IMR-90 (cell line): ENCODE results near the gene PXN. TPM values are rescaled to one million over a fixed set of nuclear protein-coding genes. Genes with fewer than 3 reads are reported as not detected.

ENCODE experiments used
- ATAC-seq: fragments of 200-7000 bp; cut with Tn5 transposase; 2 replicates; pipeline ENCODE4 v1.9.1; 2020; ENCODE audit warnings: low read depth, mild to moderate bottlenecking, moderate library complexity
- BruUV-seq: library from RNA; stranded (reverse); fragments of 400-500 nt; replicated peaks from 2 replicates; lab custom pipeline; 2021; lab: Mats Ljungman, UMichigan
- CTCF ChIA-PET: fragments of 300-600 bp; formaldehyde crosslinking; extraction: SDS; loops from one replicate; lab custom pipeline; 2021; ENCODE audit warnings: antibody characterized with exemption; lab: Yijun Ruan, JAX
- POLR2A ChIA-PET: fragments of 300-600 bp; sonication (Branson Sonifier 250); formaldehyde crosslinking; loops from one replicate; lab custom pipeline; 2022; ENCODE audit warnings: antibody characterized with exemption; ENCODE audit not compliant: unreplicated experiment; lab: Charles Lee
- DNase-seq: peaks from one replicate; pipeline ENCODE4 v3.0.0; 2013
- H2AFZ ChIP-seq: replicated peaks from 2 replicates; pipeline ENCODE3; 2013; ENCODE audit warnings: low read length, mild to moderate bottlenecking; ENCODE audit not compliant: poor library complexity
- H2AK5ac ChIP-seq: 2 replicates; pipeline ENCODE4 v1.6.1; 2013; ENCODE audit warnings: low read depth, low read length, inconsistent platforms
- H2AK9ac ChIP-seq: replicated peaks from 2 replicates; pipeline ENCODE3; 2013; ENCODE audit warnings: mild to moderate bottlenecking, low read depth, low read length, moderate library complexity; ENCODE audit not compliant: poor library complexity
- H2BK120ac ChIP-seq: 2 replicates; pipeline ENCODE4 v1.6.1; 2013; ENCODE audit warnings: low read depth, low read length, inconsistent platforms
- H2BK15ac ChIP-seq: 3 replicates; pipeline ENCODE4 v1.6.1; 2013; ENCODE audit warnings: low read depth, low read length, inconsistent platforms
- H2BK20ac ChIP-seq: 2 replicates; pipeline ENCODE4 v1.6.1; 2013; ENCODE audit warnings: low read depth, mild to moderate bottlenecking, inconsistent platforms, low read length, moderate library complexity
- H2BK5ac ChIP-seq: 2 replicates; pipeline ENCODE4 v1.6.1; 2013; ENCODE audit warnings: mild to moderate bottlenecking, low read depth, low read length, inconsistent platforms; ENCODE audit not compliant: poor library complexity, severe bottlenecking
- H3K14ac ChIP-seq: replicated peaks from 2 replicates; pipeline ENCODE4 v1.6.1; 2013; ENCODE audit warnings: low read depth, low read length, inconsistent platforms
- H3K18ac ChIP-seq: 2 replicates; pipeline ENCODE4 v1.6.1; 2013; ENCODE audit warnings: low read depth, low read length, control low read depth
- H3K23ac ChIP-seq: 2 replicates; pipeline ENCODE4 v1.6.1; 2013; ENCODE audit warnings: low read depth, low read length, inconsistent platforms
- H3K27ac ChIP-seq: 2 replicates; pipeline ENCODE4 v1.5.1; 2013; ENCODE audit warnings: mild to moderate bottlenecking, control low read depth, low read length; ENCODE audit not compliant: insufficient read depth
- H3K27me3 ChIP-seq: 2 replicates; pipeline ENCODE4 v1.6.1; 2013; ENCODE audit warnings: low read length; ENCODE audit not compliant: control insufficient read depth, insufficient read depth
- H3K36me3 ChIP-seq: 2 replicates; pipeline ENCODE4 v1.6.1; 2013; ENCODE audit warnings: low read length, mixed read lengths; ENCODE audit not compliant: control insufficient read depth, insufficient read depth
- H3K4ac ChIP-seq: 2 replicates; pipeline ENCODE4 v1.6.1; 2013; ENCODE audit warnings: low read depth, low read length, inconsistent platforms
- H3K4me1 ChIP-seq: 2 replicates; pipeline ENCODE4 v1.6.1; 2013; ENCODE audit warnings: low read length, mixed read lengths; ENCODE audit not compliant: control insufficient read depth, insufficient read depth
- H3K4me2 ChIP-seq: 2 replicates; pipeline ENCODE4 v1.6.1; 2013; ENCODE audit warnings: low read depth, mild to moderate bottlenecking, control low read depth, low read length, moderate library complexity
- H3K4me3 ChIP-seq: 2 replicates; pipeline ENCODE4 v1.5.1; 2013; ENCODE audit warnings: low read depth, mild to moderate bottlenecking, control low read depth, low read length, moderate library complexity; ENCODE audit not compliant: insufficient read depth
- H3K56ac ChIP-seq: 2 replicates; pipeline ENCODE4 v1.6.1; 2013; ENCODE audit warnings: low read length, inconsistent platforms; ENCODE audit not compliant: insufficient read depth; ENCODE audit errors: extremely low read depth
- H3K79me1 ChIP-seq, 2 experiments: 2 replicates each; pipeline ENCODE4 v1.6.1; 2013; ENCODE audit warnings: low read length in 2 of 2, inconsistent platforms in 1 of 2, low read depth in 1 of 2
- H3K9ac ChIP-seq: 2 replicates; pipeline ENCODE4 v1.6.1; 2013; ENCODE audit warnings: low read depth, low read length, control low read depth
- H3K9me1 ChIP-seq: 2 replicates; pipeline ENCODE4 v1.6.1; 2013; ENCODE audit warnings: low read length, inconsistent platforms; ENCODE audit not compliant: insufficient read depth
- H3K9me3 ChIP-seq: 2 replicates; pipeline ENCODE4 v1.6.1; 2013; ENCODE audit warnings: low read length; ENCODE audit not compliant: control insufficient read depth, insufficient read depth
- H4K20me1 ChIP-seq: 2 replicates; pipeline ENCODE4 v1.6.1; 2013; ENCODE audit warnings: low read length, inconsistent platforms; ENCODE audit not compliant: insufficient read depth
- H4K5ac ChIP-seq: 2 replicates; pipeline ENCODE4 v1.6.1; 2013; ENCODE audit warnings: mild to moderate bottlenecking, low read depth, low read length, control low read depth
- H4K8ac ChIP-seq, 2 experiments: 2 replicates each; pipeline ENCODE4 v1.6.1; 2013; ENCODE audit warnings: low read depth in 2 of 2, low read length in 2 of 2, control low read depth in 1 of 2, inconsistent platforms in 1 of 2
- H4K91ac ChIP-seq: 2 replicates; pipeline ENCODE4 v1.6.1; 2013; ENCODE audit warnings: low read depth, low read length, inconsistent platforms; ENCODE audit not compliant: insufficient read depth
- BHLHE40 ChIP-seq: fragments of 150-350 bp; IDR thresholded peaks from 2 replicates; pipeline ENCODE4 v1.6.1; 2016; ENCODE audit warnings: mild to moderate bottlenecking, low read depth, low read length
- CEBPB ChIP-seq: IDR thresholded peaks from 2 replicates; pipeline ENCODE4 v1.6.1; 2012; ENCODE audit warnings: low read depth, low read length, improper control_type of control experiment
- CHD1 ChIP-seq: IDR thresholded peaks from 2 replicates; pipeline ENCODE4 v1.6.1; 2012; ENCODE audit warnings: low read depth, low read length, improper control_type of control experiment
- FOS ChIP-seq: fragments of 150-350 bp; IDR thresholded peaks from 2 replicates; pipeline ENCODE4 v1.6.1; 2016; ENCODE audit warnings: low read depth, low read length
- MAZ ChIP-seq: IDR thresholded peaks from 2 replicates; pipeline ENCODE4 v1.6.1; 2012; ENCODE audit warnings: low read depth, mild to moderate bottlenecking, low read length, improper control_type of control experiment, moderate library complexity, borderline replicate concordance
- MXI1 ChIP-seq: IDR thresholded peaks from 2 replicates; pipeline ENCODE4 v1.6.1; 2012; ENCODE audit warnings: low read depth, mild to moderate bottlenecking, low read length, moderate library complexity, borderline replicate concordance
- POLR2A ChIP-seq: IDR thresholded peaks from 2 replicates; pipeline ENCODE4 v1.6.1; 2012; ENCODE audit warnings: mild to moderate bottlenecking, low read depth, low read length
- RAD21 ChIP-seq: IDR thresholded peaks from 2 replicates; pipeline ENCODE4 v1.6.1; 2012; ENCODE audit warnings: low read length, improper control_type of control experiment
- RFX5 ChIP-seq: IDR thresholded peaks from 2 replicates; pipeline ENCODE4 v1.8.0; 2012; ENCODE audit warnings: low read depth, mild to moderate bottlenecking, low read length, moderate library complexity
- WGBS, 2 experiments: methylation state at CpG; one replicate each; pipeline versions ENCODE4 v1.1.5 to v1.1.7; 2013; ENCODE audit warnings: missing lambda C conversion rate in 2 of 2; ENCODE audit not compliant: insufficient read length in 1 of 2; ENCODE audit errors: extremely low coverage in 2 of 2; 5-methylcytosine and 5-hydroxymethylcytosine counted together
- dilution Hi-C: fragments of 300-500 bp; cut with HindIII; formaldehyde crosslinking; loops from one replicate; pipeline ENCODE4 v1.14.3; 2018; ENCODE audit warnings: low sequenced_read_pairs; ENCODE audit not compliant: unreplicated experiment
- in situ Hi-C: fragments of 300-500 bp; cut with MboI; formaldehyde crosslinking; loops from 3 replicates; pipeline ENCODE4 v1.14.3; 2019; ENCODE audit warnings: low sequenced_read_pairs, inconsistent platforms, mixed read lengths
- intact Hi-C: fragments of 100-400 bp; cut with micrococcal nuclease; formaldehyde crosslinking; loops from 2 replicates; pipeline ENCODE4 v1.10.0; 2022
- polyA plus RNA-seq, 3 experiments: library from polyadenylated mRNA; depleted of rRNA; stranded (reverse); fragments of >200 nt; gene quantifications; 2 replicates each; pipeline ENCODE4 v1.2.3, GENCODE V29; 2012; ENCODE audit warnings: low replicate concordance in 1 of 3
- total RNA-seq: library from RNA; depleted of rRNA; stranded (reverse); fragments of >200 nt; gene quantifications from 2 replicates; pipeline ENCODE4 v1.2.3, GENCODE V29; 2012
- TF ChIP-seq, protein P1 (sequence below): fragments of 150-350 bp; IDR thresholded peaks from 2 replicates; pipeline ENCODE4 v1.6.1; 2016; ENCODE audit warnings: low read depth, mild to moderate bottlenecking, low read length, moderate library complexity, borderline replicate concordance

PXN gene
- total and polyA plus RNA-seq, 2 of the 4 experiments (the other 2 are of a cell fraction), result 46.6 to 134 TPM

DNA sequence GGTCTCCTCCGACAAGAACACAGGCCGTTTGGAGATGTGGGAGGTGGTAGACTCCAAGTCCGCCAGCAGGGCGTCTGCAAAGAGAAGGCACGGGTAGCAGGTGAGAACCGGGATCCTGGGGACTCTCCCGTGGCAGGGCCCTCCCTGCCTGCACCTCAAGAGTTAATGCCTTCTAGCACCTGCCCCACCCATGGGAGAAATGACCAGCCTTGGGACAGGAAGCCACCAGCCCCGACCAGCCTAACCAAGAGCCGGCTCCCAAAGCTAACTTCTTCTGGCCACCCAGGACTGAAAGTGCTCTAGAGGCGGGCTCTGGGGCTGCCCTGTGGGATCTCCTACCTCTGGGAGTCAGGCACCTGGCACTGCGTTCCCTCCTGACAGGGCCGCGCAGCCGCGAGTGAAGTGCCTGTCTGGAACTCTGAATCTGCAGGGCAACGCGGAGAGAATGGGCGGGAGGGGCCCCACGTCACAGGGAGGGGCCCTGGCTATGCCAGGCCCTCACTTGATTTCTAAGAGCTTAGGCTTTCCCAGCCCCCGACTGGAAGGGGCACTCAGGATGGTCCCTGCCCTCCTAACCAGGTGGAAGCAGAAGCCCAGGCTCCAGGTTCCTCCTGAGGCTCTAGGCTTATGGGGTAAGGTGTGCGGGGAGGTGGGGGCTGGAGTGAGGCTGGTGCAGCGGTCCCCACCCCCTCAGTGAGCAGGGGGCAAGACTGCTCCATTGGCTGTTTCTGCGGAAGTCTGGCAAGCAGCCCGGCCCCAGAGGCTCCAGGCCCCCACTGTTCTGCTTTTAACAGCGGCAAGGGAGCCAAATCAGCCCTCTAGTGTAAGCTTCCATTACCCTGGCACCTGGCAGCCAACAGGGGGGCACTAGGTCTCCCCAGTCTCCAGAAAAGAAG lies 41.0 kb downstream of the PXN start:
- H3K9me1 ChIP-seq, result peaks cover 3% of the 10 kb centered on the region; the same call in 1 of the 2 replicates
- POLR2A ChIA-PET, result interaction anchor here (1.7 kb wide), 1 partner anchor 23 kb away, joined by 4 read pairs; the partner anchor contains the start of gene RPLP0
- no TSS peak for BruUV-seq
- dilution Hi-C loops (no loop called here), in situ Hi-C loops (loop anchor here (5.0 kb wide), 1 partner anchor 38 kb away; no protein-coding TSS in a partner anchor), intact Hi-C loops (no loop called here)
- H3K4ac ChIP-seq, result peak overlapping the region; percentile 53; the same call in 1 of the 2 replicates
- no peak overlapping the region for H3K14ac ChIP-seq
- no peak overlapping the region for H3K4me2 ChIP-seq
- peak overlapping the region in 1 of 2 experiments; percentile 58; a peak in 1 of 4 replicates for H4K8ac ChIP-seq
- no peak overlapping the region for H2BK5ac ChIP-seq
- peak overlapping the region; percentile 3; the same call in 1 of the 2 replicates for H3K27ac ChIP-seq
- H4K91ac ChIP-seq, result no peak overlapping the region
- H2AK9ac ChIP-seq, result peak overlapping the region; percentile 62
- no peak overlapping the region for H2BK15ac ChIP-seq
- no peak overlapping the region for H3K18ac ChIP-seq
- no peak for TF ChIP-seq CHD1
- TF ChIP-seq POLR2A, result no peak
- TF ChIP-seq RAD21, result no peak
- TF ChIP-seq, protein P1, sequence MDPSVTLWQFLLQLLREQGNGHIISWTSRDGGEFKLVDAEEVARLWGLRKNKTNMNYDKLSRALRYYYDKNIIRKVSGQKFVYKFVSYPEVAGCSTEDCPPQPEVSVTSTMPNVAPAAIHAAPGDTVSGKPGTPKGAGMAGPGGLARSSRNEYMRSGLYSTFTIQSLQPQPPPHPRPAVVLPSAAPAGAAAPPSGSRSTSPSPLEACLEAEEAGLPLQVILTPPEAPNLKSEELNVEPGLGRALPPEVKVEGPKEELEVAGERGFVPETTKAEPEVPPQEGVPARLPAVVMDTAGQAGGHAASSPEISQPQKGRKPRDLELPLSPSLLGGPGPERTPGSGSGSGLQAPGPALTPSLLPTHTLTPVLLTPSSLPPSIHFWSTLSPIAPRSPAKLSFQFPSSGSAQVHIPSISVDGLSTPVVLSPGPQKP, result no peak
- TF ChIP-seq BHLHE40, result no peak
- TF ChIP-seq FOS, result no peak
- no peak for TF ChIP-seq MXI1
- TF ChIP-seq RFX5, result no peak
- no peak for TF ChIP-seq MAZ
- TF ChIP-seq CEBPB, result no peak
- peaks cover 20% of the 10 kb centered on the region for H3K4me1 ChIP-seq
- no peak overlapping the region for H3K56ac ChIP-seq
- H2BK120ac ChIP-seq, result no peak overlapping the region
- CTCF ChIA-PET, result interaction anchor here (7.8 kb wide), 1 partner anchor 40 kb away, joined by 116 read pairs; the partner anchor contains the start of gene PXN
- no peak for DNase-seq
- no peak for ATAC-seq
- no peak overlapping the region for H3K9ac ChIP-seq
- WGBS, 2 experiments, result 90% methylated on average over 5 of the region's 25 CpGs; no CpG with 5 or more reads in 1 of the 2 experiments
- H3K36me3 ChIP-seq, result peaks cover 47% of the 10 kb centered on the region
- peaks cover 29 to 85% of the 10 kb centered on the region in 2 experiments for H3K79me1 ChIP-seq
- peak overlapping the region; percentile 32; the same call in 1 of the 2 replicates for H2AK5ac ChIP-seq
- no peaks in the 10 kb centered on the region for H3K9me3 ChIP-seq
- peak overlapping the region; percentile 46 for H2AFZ ChIP-seq
- H3K4me3 ChIP-seq, result no peak overlapping the region
- peak overlapping the region; percentile 17; the same call in 1 of the 2 replicates for H3K23ac ChIP-seq
- H4K20me1 ChIP-seq, result peaks cover 45% of the 10 kb centered on the region
- no peak overlapping the region for H4K5ac ChIP-seq
- H2BK20ac ChIP-seq, result no peak overlapping the region
- no peaks in the 10 kb centered on the region for H3K27me3 ChIP-seq
